ENCODE results near the gene PARP14.
"Not testable (repeated sequence)": the region's sequence is repeated elsewhere in the genome, so short reads cannot be mapped to it uniquely, and the experiment has no call there.

The PARP14 gene

GRCh38 chr3:122679085-122679881, 1.4 kb upstream of the PARP14 start:
- peak; percentile 86 for DNase-seq

- DNase-seq, result peak; percentile 24
Measured at GRCh38 chr3:122679882-122680474, 661 bp upstream of the PARP14 start.

- no peak for DNase-seq
Measured at GRCh38 chr3:122681284-122681973, 790 bp downstream of the PARP14 start.

DNA sequence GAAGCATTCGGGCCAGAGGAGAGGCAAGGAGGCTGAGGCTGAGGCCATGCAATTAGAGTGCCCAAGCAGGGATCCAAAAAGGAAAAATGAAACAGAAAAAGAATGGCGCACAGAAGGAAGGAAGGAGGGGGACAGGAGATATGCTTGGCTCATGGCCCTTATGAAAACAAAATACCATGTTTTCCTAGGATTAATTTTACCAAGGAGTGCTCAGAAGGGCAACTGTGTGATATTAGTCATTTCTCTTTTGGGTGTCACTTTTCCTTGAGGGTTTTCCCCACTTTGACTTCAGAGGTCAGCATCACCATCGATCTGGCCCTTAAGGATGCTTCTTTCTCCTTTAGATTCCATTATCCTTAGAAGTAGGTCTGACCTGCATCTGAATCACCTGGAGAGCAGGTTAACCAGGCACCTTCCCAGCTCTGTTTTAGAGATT, 1.4 kb downstream of the PARP14 start:
- no peak for DNase-seq

GRCh38 chr3:122682778-122683411, 2.3 kb downstream of the PARP14 start:
- DNase-seq, result not testable (repeated sequence)

- no peak for DNase-seq
Measured at GRCh38 chr3:122687298-122687697, 6.7 kb downstream of the PARP14 start.

DNA sequence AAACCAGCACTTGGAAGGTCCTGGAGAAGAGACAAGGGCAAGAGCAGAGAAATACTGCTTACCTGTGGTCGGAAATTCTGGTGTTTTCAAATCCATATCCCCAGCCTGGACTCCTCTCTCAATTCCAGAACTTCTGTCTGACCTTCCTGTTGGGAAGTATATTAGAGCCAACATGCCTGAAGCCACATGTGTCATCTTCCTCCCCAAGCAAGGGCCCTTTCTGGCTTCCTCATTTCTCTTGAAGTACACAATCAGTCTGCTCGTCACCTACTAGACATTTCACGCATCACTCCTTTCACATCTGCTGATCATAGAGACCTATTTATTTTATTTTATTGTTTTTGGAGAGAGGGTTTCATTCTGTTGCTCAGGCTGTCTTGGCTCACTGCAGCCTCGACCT, 8.4 kb downstream of the PARP14 start:
- no peak for DNase-seq

DNA sequence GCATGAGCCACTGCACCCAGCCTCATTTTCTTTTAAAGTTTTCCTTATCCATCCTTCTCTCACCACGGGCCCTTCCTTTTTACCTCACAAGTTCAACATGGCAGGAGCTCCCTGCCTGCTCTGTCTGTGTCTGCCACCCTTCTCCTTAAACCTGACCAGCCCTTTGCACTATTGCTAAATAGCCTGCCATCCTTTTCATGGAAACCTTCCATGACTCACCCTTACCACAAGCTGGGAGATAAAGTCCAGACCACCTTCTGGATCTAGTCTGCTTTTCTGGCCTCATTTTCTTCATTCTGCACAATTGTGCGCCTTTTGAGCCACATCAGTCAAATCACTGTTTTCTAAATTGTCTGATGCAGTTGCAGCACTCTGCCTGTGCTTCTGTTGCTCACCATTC, 8.9 kb downstream of the PARP14 start:
- no peak for DNase-seq

DNA sequence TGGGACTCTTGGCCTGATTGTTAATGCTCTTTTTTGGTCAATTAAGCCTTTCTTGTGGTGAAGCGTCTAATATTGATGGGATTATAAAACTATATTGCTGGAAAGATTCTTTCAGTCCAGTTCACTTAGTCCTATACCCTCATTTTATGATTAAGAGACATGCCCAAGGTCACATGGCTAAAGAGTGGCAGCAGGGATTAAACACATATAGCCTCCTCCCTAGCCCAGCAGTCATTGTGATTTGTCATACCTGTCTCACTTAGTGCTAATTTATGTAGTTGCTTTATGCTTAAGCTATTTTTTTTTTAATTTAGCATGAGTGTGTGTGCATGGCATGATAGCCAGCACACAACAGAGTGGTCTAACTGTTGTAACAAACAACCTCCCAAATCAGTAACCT, 9.5 kb downstream of the PARP14 start:
- no peak for DNase-seq

- DNase-seq, result no peak
Measured at GRCh38 chr3:122691195-122691594, 10.6 kb downstream of the PARP14 start.

GRCh38 chr3:122692674-122693073, 12.0 kb downstream of the PARP14 start:
- DNase-seq, result no peak

DNA sequence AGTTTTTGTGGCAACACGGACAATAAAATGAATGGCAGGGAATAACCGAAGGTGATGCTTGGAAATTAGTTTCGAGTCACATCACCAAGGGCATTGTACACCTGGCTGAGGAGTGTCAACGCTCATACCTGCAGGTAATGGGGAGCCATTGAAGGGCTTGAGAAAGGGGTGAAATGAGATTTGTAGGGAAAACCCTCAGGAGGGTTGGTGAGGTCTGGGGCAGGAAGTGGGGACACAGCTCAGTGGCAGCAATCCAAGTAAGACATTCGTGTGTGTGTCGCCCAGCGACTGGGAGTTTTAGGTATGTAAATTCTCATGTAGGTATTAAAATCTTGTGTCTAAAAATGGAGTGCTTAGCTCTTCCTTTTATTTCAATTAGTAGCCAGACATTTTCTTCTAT, 14.3 kb downstream of the PARP14 start:
- no peak for DNase-seq

DNA sequence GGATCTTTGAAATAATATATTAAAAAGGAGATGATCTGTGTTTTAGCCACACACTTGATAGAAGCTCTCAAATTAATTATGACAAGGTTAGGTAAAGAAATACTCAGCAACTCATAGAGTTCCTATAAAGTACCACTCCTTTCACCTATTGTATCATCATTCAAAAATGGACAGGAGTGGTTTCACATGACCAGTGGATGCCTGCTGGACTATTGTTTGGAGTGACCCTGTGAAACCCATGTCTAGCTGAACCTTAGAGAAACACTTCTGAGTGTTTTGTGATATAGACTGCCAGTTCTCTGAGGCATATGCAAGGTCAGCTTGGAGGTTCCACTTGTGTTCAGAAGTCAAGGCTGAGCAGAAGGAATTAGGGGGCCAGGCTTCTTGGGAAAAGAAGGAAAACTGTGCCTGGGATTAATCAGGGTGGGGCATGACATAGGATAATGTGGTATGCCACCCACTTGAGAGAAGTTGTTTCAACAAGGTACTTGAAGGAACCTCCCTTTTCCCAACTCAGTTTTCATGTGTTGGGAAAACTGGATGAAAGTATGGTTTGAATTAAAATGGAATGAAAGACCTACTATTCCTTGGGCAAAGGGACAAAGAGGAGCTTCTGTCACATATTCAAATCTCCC, 15.4 kb downstream of the PARP14 start:
- no peak for DNase-seq

GRCh38 chr3:122697952-122698620, 17.4 kb downstream of the PARP14 start:
- DNase-seq, result no peak

DNA sequence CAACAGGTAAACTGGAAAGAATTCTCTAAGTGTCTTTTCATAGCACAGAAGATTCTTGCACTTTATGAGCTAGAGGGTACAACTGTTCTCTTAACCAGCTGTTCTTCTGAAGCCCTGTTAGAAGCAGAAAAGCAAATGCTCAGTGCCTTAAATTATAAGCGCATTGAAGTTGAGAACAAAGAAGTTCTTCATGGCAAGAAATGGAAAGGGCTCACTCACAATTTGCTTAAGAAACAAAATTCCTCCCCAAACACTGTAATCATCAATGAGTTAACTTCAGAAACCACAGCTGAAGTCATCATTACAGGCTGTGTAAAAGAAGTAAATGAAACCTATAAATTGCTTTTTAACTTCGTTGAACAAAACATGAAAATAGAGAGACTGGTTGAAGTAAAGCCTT, 19.6 kb downstream of the PARP14 start:
- no peak for DNase-seq

DNA sequence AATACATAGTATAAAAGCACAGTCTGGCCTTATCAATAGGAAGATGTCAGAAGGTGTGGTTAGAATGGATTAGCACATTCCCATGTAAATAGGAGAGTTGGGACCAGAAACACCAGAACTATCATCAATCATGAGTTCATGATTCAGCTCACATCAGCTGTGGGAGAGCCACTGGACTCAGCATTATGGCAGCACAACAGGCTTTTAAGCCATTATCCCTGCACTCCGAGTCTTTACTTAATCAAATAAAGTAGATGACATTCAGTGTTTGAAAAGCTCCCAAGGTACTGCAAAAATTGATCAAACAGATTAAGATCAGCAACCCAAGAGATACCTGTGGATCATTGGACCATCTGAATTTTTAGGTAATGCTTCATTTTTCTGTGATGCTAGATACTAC, 24.7 kb downstream of the PARP14 start:
- DNase-seq, result no peak

DNA sequence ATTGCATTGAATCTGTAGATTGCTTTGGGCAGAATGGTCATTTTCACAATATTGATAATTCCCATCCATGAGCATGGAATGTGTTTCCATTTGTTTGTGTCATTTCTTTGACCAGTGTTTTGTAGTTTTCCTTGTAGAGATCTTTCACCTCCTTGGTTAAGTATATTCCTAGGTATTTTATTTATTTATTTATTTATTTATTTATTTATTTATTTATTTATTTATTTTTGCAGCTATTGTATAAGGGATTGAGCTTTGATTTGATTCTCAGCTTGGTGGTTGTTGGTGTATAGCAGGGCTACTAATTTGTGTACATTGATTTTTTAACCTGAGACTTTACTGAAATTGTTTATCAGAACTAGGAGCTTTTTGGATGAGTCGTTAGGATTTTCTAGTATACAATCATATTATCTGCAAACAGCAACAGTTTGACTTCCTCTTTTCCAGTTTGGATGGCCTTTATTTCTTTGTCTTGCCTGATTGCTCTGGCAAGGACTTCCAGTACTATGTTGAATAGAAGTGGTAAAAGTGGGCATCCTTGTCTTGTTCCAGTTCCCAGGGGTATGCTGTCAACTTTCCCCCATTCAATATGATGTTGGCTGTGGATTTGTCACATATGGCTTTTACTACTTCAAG, 30.1 kb downstream of the PARP14 start:
- not testable (repeated sequence) for DNase-seq

GRCh38 chr3:122714273-122714672, 33.6 kb downstream of the PARP14 start:
- DNase-seq, result no peak

DNA sequence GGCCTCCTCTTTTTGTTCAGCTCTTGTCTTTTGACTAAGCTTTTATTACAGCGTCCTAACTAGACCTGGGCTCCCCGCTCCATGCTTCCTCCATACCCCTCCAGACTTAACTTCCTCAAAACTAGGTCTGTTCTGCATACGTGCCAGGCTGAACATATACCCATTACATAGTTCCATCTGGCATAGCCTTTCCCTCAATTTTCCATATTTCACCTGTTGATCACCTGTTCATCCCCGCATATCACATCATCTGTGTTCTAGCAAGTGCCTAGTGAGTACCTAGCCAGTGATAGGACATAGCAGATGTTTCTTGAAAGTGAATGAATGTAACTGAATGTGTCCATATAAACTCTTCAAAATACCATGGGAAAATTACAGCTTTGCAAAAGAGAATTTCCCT, 36.0 kb downstream of the PARP14 start:
- DNase-seq, result no peak

GRCh38 chr3:122719273-122719921, 38.8 kb downstream of the PARP14 start:
- DNase-seq, result no peak

DNA sequence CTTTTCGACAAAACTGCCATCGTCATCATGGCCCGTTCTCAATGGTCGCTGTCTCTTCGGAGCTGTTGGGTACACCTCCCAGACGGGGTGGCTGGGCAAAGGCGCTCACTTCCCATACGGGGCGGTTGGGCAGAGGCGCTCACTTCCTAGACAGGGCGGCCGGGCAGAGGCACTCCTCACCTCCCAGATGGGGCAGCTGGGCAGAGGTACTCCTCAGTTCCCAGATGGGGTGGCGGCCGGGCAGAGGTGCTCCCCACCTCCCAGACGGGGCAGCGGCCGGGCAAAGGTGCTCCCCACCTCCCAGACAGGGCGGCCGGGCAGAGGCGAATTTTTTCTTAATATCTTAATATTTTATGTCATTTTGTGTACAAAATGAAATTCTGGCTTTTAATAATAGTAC, 44.5 kb downstream of the PARP14 start:
- no peak for DNase-seq
